Measurements from ENCODE around the gene ABLIM1. TPM values are rescaled to one million over a fixed set of nuclear protein-coding genes. Genes with fewer than 3 reads are reported as not detected.

The ABLIM1 gene
- total RNA-seq, 4 donors from 2014 or later: 83.1 to 145 (median 120) TPM

DNA sequence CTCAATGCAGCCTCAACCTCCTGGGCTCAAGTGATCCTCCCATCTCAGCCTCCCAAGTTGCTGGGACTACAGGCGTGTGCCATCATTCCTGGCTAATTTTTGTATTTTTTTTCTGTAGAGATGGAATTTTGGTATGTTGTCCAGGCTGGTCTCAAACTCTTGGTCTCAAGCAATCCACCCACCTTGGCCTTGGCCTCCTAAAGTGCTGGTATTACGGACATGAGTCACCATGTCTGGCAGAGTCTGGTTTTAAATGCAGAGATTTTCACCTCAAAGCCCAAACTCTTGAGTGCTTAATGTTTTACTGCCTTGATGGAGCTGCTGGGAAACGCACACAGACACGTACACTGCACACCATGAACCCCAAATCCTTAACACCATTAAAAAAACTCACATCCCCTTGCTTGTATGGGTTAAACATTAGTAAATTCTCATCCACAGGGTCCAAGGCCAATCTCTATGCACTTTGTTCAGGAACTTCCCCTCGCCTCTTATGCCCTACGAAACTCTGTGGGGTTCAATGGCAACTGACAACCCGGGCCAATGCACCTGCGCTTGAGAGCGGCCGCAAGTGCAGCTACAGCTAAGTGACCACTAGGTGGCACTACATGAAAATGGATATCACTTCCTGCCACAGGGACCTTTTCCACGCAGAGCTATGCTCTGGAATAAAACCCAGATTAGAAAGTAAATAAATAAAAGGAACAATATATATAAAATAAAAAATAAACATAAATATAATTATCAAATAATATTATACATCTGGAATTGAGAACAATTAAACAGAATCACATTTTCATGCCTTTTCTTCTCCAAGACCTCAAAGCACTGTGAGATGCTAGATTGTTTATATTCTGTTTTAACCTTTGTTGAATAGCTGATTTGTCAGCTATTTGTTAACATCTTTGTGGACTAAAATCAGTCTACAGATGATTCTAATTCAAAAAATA, 186.8 kb downstream of the ABLIM1 start:
- peaks cover 0 to 58% (median 26%) of the 10 kb centered on the region in 4 donors for H3K36me3 ChIP-seq
- peaks cover 16 to 27% (median 21%) of the 10 kb centered on the region in 4 donors for H3K4me1 ChIP-seq
- no peak for DNase-seq (ENCODE audit: extremely low spot score)
- intact Hi-C loops (cut with DNase I): loop anchor here (1.0 to 10.0 kb wide), 3 partner anchors 77 to 314 kb away; no protein-coding TSS in a partner anchor
- no peak overlapping the region for H3K4me3 ChIP-seq
- H3K27me3 ChIP-seq: no peaks in the 10 kb centered on the region
- TF ChIP-seq, protein P1, sequence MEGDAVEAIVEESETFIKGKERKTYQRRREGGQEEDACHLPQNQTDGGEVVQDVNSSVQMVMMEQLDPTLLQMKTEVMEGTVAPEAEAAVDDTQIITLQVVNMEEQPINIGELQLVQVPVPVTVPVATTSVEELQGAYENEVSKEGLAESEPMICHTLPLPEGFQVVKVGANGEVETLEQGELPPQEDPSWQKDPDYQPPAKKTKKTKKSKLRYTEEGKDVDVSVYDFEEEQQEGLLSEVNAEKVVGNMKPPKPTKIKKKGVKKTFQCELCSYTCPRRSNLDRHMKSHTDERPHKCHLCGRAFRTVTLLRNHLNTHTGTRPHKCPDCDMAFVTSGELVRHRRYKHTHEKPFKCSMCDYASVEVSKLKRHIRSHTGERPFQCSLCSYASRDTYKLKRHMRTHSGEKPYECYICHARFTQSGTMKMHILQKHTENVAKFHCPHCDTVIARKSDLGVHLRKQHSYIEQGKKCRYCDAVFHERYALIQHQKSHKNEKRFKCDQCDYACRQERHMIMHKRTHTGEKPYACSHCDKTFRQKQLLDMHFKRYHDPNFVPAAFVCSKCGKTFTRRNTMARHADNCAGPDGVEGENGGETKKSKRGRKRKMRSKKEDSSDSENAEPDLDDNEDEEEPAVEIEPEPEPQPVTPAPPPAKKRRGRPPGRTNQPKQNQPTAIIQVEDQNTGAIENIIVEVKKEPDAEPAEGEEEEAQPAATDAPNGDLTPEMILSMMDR (IDR thresholded peaks at IDR 0.05): peak; percentile 92
- no peak for TF ChIP-seq POLR2A (IDR thresholded peaks at IDR 0.05; ENCODE audit: low read depth)
- H3K9me3 ChIP-seq: no peaks in the 10 kb centered on the region
- 35% methylated on average over 11 of the region's 11 CpGs for WGBS
- H3K27ac ChIP-seq (replicated peaks in 1 of 4): peak overlapping the region in 2 of 4 donors; percentile 29 to 31

DNA sequence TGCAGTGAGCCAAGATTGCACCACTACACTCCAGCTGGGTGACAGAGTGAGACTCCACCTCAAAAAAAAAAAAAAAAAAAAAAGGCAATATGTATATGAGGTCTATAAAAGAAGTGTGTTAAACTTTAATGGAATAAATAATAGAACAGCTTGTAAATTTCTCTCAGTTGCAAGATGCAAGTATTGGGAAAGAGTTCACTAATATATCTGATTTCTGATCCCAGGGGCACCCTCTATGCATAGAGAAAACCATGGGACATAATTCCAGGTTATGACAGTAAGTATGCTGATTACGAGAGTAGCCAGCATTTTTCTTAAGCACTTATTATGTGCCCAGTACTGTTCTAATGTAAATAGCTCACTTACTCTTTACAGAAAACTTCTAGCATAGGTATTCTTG, 187.7 kb downstream of the ABLIM1 start:
- Histone ChIP-seq H3K9me3 (no peaks in the 10 kb centered on the region), H3K4me3 (no peak overlapping the region), H3K36me3 (peaks cover 0 to 66% (median 33%) of the 10 kb centered on the region in 4 donors), H3K27me3 (no peaks in the 10 kb centered on the region), H3K4me1 (peaks cover 8 to 27% (median 21%) of the 10 kb centered on the region in 4 donors), H3K27ac (replicated peaks in 1 of 4) (no peak overlapping the region)
- intact Hi-C loops (cut with DNase I): loop anchor here (5.0 to 10.0 kb wide), 2 partner anchors 232 to 314 kb away; no protein-coding TSS in a partner anchor
- no peak for DNase-seq (ENCODE audit: extremely low spot score)
- TF ChIP-seq, protein P1 (IDR thresholded peaks at IDR 0.05): no peak
- TF ChIP-seq POLR2AphosphoS5 (IDR thresholded peaks at IDR 0.05) (no peak), POLR2A (IDR thresholded peaks at IDR 0.05; ENCODE audit: low read depth) (no peak), EP300 (IDR thresholded peaks at IDR 0.05) (no peak)
- 96% methylated on average over 1 of the region's 1 CpG for WGBS

- intact Hi-C loops (cut with DNase I): no loop called here
- no peak for TF ChIP-seq EP300 (IDR thresholded peaks at IDR 0.05)
- TF ChIP-seq, protein P1 (IDR thresholded peaks at IDR 0.05): peak; percentile 34 to 43 (median 35)
- H3K27me3 ChIP-seq: no peaks in the 10 kb centered on the region
- peak; percentile 84 for DNase-seq (ENCODE audit: extremely low spot score)
- peaks cover 6 to 96% (median 31%) of the 10 kb centered on the region in 4 donors for H3K36me3 ChIP-seq
- no peak overlapping the region for H3K4me3 ChIP-seq
- no peaks in the 10 kb centered on the region for H3K4me1 ChIP-seq
- H3K27ac ChIP-seq (replicated peaks in 1 of 4): no peak overlapping the region
- 67% methylated on average over 3 of the region's 3 CpGs for WGBS
- H3K9me3 ChIP-seq: no peaks in the 10 kb centered on the region
These were observed 199.1 kb downstream of the ABLIM1 start for GRCh38 chr10:114458955-114459354.

- Histone ChIP-seq H3K36me3 (peaks cover 6 to 96% (median 30%) of the 10 kb centered on the region in 4 donors), H3K4me3 (no peak overlapping the region), H3K9me3 (no peaks in the 10 kb centered on the region), H3K27me3 (no peaks in the 10 kb centered on the region), H3K4me1 (no peaks in the 10 kb centered on the region), H3K27ac (replicated peaks in 1 of 4) (no peak overlapping the region)
- TF ChIP-seq POLR2AphosphoS5 (IDR thresholded peaks at IDR 0.05): no peak
- intact Hi-C loops (cut with DNase I): no loop called here
- 90% methylated on average over 9 of the region's 9 CpGs for WGBS
- DNase-seq (ENCODE audit: extremely low spot score): no peak
These were observed 199.7 kb downstream of the ABLIM1 start for GRCh38 chr10:114458216-114458920.

- peaks cover 0 to 8% (median 2%) of the 10 kb centered on the region in 4 donors for H3K4me1 ChIP-seq
- intact Hi-C loops (cut with DNase I): no loop called here
- no peak overlapping the region for H3K4me3 ChIP-seq
- no peak for DNase-seq (ENCODE audit: extremely low spot score)
- peaks cover 0 to 96% (median 19%) of the 10 kb centered on the region in 4 donors for H3K36me3 ChIP-seq
- WGBS: 95% methylated on average over 9 of the region's 9 CpGs
- no peaks in the 10 kb centered on the region for H3K9me3 ChIP-seq
- H3K27ac ChIP-seq (replicated peaks in 1 of 4): no peak overlapping the region
- TF ChIP-seq POLR2AphosphoS5 (IDR thresholded peaks at IDR 0.05): no peak
- no peak for TF ChIP-seq POLR2A (IDR thresholded peaks at IDR 0.05; ENCODE audit: low read depth)
- no peak for TF ChIP-seq EP300 (IDR thresholded peaks at IDR 0.05)
- TF ChIP-seq, protein P1 (IDR thresholded peaks at IDR 0.05): no peak
- no peaks in the 10 kb centered on the region for H3K27me3 ChIP-seq
These were observed 204.5 kb downstream of the ABLIM1 start for GRCh38 chr10:114453576-114453975.

Measured in esophagus muscularis mucosa (tissue), 4 donors.